Activated CD8-positive, alpha-beta T cell treated with anti-CD3 and anti-CD28 coated beads, Interleukin-2, amount 10 ng/mL, durations not matched to agents 7 days and 5 days (primary cell): ENCODE data around the gene APOBEC3F. TPM values are rescaled to one million over a fixed set of nuclear protein-coding genes. Genes with fewer than 3 reads are reported as not detected.

Experiments
- ATAC-seq: fragments of 150-1000 bp; cut with Tn5 transposase; one replicate; pipeline ENCODE4 v1.10.0; 2021; ENCODE audit warnings: moderate library complexity
- CTCF ChIA-PET: fragments of 350-600 bp; sonication (Branson Sonifier 250); formaldehyde crosslinking; loops from one replicate; lab custom pipeline; 2021; ENCODE audit warnings: antibody characterized with exemption; lab: Charles Lee
- POLR2A ChIA-PET: fragments of 350-600 bp; sonication (Branson Sonifier 250); formaldehyde crosslinking; loops from one replicate; lab custom pipeline; 2021; ENCODE audit warnings: antibody characterized with exemption; lab: Charles Lee
- DNase-seq: peaks from one replicate; pipeline ENCODE4 v3.0.0-alpha.2; 2020
- H3K27ac Mint-ChIP-seq: one replicate; pipeline ENCODE4 v1.8.0; 2021; ENCODE audit warnings: mild to moderate bottlenecking, mixed read lengths
- H3K27me3 Mint-ChIP-seq: one replicate; pipeline ENCODE4 v1.8.0; 2021; ENCODE audit warnings: low read depth, mixed read lengths
- H3K36me3 Mint-ChIP-seq: one replicate; pipeline ENCODE4 v1.8.0; 2021; ENCODE audit warnings: low read depth, mixed read lengths
- H3K4me1 Mint-ChIP-seq: one replicate; pipeline ENCODE4 v1.8.0; 2021; ENCODE audit warnings: low read depth, mixed read lengths
- H3K4me3 Mint-ChIP-seq: one replicate; pipeline ENCODE4 v1.8.0; 2021; ENCODE audit warnings: mild to moderate bottlenecking, mixed read lengths
- H3K9me3 Mint-ChIP-seq: one replicate; pipeline ENCODE4 v1.8.0; 2022; ENCODE audit warnings: mixed read lengths; ENCODE audit not compliant: insufficient read depth
- total RNA-seq, 2 experiments: library from RNA; stranded (reverse); gene quantifications; one replicate each; pipeline ENCODE4 v1.2.3, GENCODE V29; 2021

The APOBEC3F gene
- total RNA-seq, 2 experiments from 2014 or later: 43.1 to 48.8 TPM

GRCh38 chr22:39098026-39098425 lies 57.4 kb downstream of the APOBEC3F start:
- ChIA-PET POLR2A (interaction anchor here (0.6 to 2.4 kb wide), 9 partner anchors 8 to 30 kb away, joined by 3 to 13 read pairs (median 4); partner anchors contain the start of gene APOBEC3G), CTCF (interaction anchor here (0.6 to 1.5 kb wide), 4 partner anchors 20 to 531 kb away, joined by 3 to 6 read pairs (median 3); partner anchors contain the start of gene APOBEC3G)
- Mint-ChIP-seq H3K27me3 (no peaks in the 10 kb centered on the region), H3K27ac (peak overlapping the region; percentile 95), H3K36me3 (peaks cover 32% of the 10 kb centered on the region), H3K4me1 (peaks cover 78% of the 10 kb centered on the region), H3K9me3 (no peaks in the 10 kb centered on the region), H3K4me3 (peak overlapping the region; percentile 90)
- DNase-seq (no peak), ATAC-seq (peak; percentile 22)

- ATAC-seq: no peak
- H3K27ac Mint-ChIP-seq: peak overlapping the region; percentile 95
- peaks cover 37% of the 10 kb centered on the region for H3K36me3 Mint-ChIP-seq
- no peak for DNase-seq
- H3K4me1 Mint-ChIP-seq: peaks cover 78% of the 10 kb centered on the region
- ChIA-PET POLR2A (interaction anchor here (0.6 to 2.4 kb wide), 11 partner anchors 8 to 397 kb away, joined by 3 to 13 read pairs (median 4); partner anchors contain the start of gene APOBEC3G), CTCF (interaction anchor here (0.6 to 1.5 kb wide), 6 partner anchors 12 to 532 kb away, joined by 3 to 6 read pairs (median 3); partner anchors contain the start of gene APOBEC3G)
- H3K9me3 Mint-ChIP-seq: no peaks in the 10 kb centered on the region
- peak overlapping the region; percentile 90 for H3K4me3 Mint-ChIP-seq
- H3K27me3 Mint-ChIP-seq: no peaks in the 10 kb centered on the region
Observed at GRCh38 chr22:39098576-39098975, 57.9 kb downstream of the APOBEC3F start.

- Mint-ChIP-seq H3K4me1 (peaks cover 52% of the 10 kb centered on the region), H3K27ac (no peak overlapping the region), H3K36me3 (peaks cover 32% of the 10 kb centered on the region), H3K9me3 (no peaks in the 10 kb centered on the region), H3K27me3 (no peaks in the 10 kb centered on the region), H3K4me3 (no peak overlapping the region)
- ChIA-PET CTCF (no interaction called here), POLR2A (no interaction called here)
- no peak for DNase-seq
- ATAC-seq: no peak
Observed at GRCh38 chr22:39101226-39101625, 60.6 kb downstream of the APOBEC3F start.

GRCh38 chr22:39103431-39103830 lies 62.8 kb downstream of the APOBEC3F start:
- H3K36me3 Mint-ChIP-seq: peaks cover 21% of the 10 kb centered on the region
- no peak for ATAC-seq
- H3K27ac Mint-ChIP-seq: peak overlapping the region; percentile 39
- no peaks in the 10 kb centered on the region for H3K27me3 Mint-ChIP-seq
- CTCF ChIA-PET: no interaction called here
- H3K4me3 Mint-ChIP-seq: no peak overlapping the region
- POLR2A ChIA-PET: no interaction called here
- H3K9me3 Mint-ChIP-seq: no peaks in the 10 kb centered on the region
- no peak for DNase-seq
- peaks cover 31% of the 10 kb centered on the region for H3K4me1 Mint-ChIP-seq

Other genes with a start within 250 kb of the APOBEC3F start
- gene DNAL4, start 246.7 kb upstream of the APOBEC3F start, total RNA-seq: 1 to 10 TPM; 8.0 to 8.6 TPM
- under 1 TPM; 0.68 to 0.76 TPM for gene NPTXR, start 196.8 kb upstream of the APOBEC3F start, total RNA-seq
- 10 to 100 TPM; 61.4 to 61.8 TPM for gene CBX6, start 168.6 kb upstream of the APOBEC3F start, total RNA-seq
- gene APOBEC3A, start 83.3 kb upstream of the APOBEC3F start, total RNA-seq: not detected
- 10 to 100 TPM; 12.1 to 13.3 TPM for gene APOBEC3B, start 58.5 kb upstream of the APOBEC3F start, total RNA-seq
- 100 to 1,000 TPM; 138 to 147 TPM for gene APOBEC3C, start 26.6 kb upstream of the APOBEC3F start, total RNA-seq
- gene APOBEC3D, start 19.7 kb upstream of the APOBEC3F start, total RNA-seq: 10 to 100 TPM; 49.1 to 51.5 TPM
- gene APOBEC3G, start 36.4 kb downstream of the APOBEC3F start, total RNA-seq: 100 to 1,000 TPM; 134 to 138 TPM
- 10 to 100 TPM; 82.8 to 89.7 TPM for gene APOBEC3H, start 56.4 kb downstream of the APOBEC3F start, total RNA-seq
- 1 to 10 TPM; 8.6 to 8.7 TPM for gene CBX7, start 111.8 kb downstream of the APOBEC3F start, total RNA-seq
- under 1 TPM; 0.18 to 0.34 TPM for gene PDGFB, start 204.1 kb downstream of the APOBEC3F start, total RNA-seq